Thyroid gland (tissue), 4 donors: Measurements from ENCODE around the gene FKBP2.

ENCODE experiments used
- CTCF ChIP-seq, 6 experiments: fragments of 200-600 bp in 3 of 6; fragments of 450-650 bp in 3 of 6; sonication (generic) in 3 of 6; IDR thresholded peaks; one replicate each; pipeline ENCODE4 v1.5.1; 2016 to 2019; ENCODE audit warnings: antibody characterized with exemption in 6 of 6, mild to moderate bottlenecking in 2 of 6, inconsistent platforms in 1 of 6, moderate library complexity in 1 of 6
- POLR2A ChIP-seq, 2 donors: fragments of 450-650 bp; IDR thresholded peaks; one replicate each; pipeline ENCODE4 v1.6.1; 2017; ENCODE audit warnings: antibody characterized with exemption in 2 of 2, mild to moderate bottlenecking in 2 of 2, moderate library complexity in 1 of 2

- TF ChIP-seq CTCF (IDR thresholded peaks at IDR 0.05) (no peak), POLR2A (IDR thresholded peaks at IDR 0.05) (no peak)
Observed at GRCh38 chr11:64208086-64208795, 32.7 kb upstream of the FKBP2 start.
